ENCODE measurements around the gene HSD17B8. TPM values are rescaled to one million over a fixed set of nuclear protein-coding genes. Genes with fewer than 3 reads are reported as not detected.

Gene HSD17B8
- total RNA-seq, result 4.0 and 8.0 TPM in 2 replicates

DNA sequence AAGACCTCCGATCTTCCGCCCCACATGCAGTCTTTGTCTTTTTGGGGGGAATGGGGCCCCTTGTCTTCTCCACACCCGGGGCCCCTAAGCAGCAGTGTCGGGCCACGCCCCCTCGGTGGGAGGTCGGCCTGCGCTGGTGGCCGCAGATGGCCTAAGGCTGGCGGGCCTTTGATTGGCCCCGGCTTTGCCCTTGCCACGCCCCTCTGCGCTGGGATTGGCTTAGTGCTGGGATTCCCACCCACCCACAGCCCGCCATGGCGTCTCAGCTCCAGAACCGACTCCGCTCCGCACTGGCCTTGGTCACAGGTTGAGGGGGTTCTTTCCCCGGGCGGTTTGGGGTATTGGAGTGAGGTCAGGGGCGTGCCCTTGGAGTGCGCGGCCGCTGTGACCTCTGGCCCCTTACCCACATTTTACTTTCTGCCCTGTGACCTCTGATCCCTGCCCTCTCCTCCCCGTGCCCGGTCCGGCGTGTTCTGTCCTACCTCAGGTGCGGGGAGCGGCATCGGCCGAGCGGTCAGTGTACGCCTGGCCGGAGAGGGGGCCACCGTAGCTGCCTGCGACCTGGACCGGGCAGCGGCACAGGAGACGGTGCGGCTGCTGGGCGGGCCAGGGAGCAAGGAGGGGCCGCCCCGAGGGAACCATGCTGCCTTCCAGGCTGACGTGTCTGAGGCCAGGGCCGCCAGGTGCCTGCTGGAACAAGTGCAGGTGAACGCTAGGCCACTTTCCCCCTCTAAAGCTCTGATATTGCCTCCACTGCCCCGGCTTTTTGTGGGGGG is at the start of gene HSD17B8:
TSS of gene HSD17B8 (plus strand) at position 241 of the 776 bp plus-strand sequence. CDS start at position 255, 14 bp downstream.
- DNase-seq (ENCODE audit: extremely low read depth, low read depth, low spot score), result no peak

DNA sequence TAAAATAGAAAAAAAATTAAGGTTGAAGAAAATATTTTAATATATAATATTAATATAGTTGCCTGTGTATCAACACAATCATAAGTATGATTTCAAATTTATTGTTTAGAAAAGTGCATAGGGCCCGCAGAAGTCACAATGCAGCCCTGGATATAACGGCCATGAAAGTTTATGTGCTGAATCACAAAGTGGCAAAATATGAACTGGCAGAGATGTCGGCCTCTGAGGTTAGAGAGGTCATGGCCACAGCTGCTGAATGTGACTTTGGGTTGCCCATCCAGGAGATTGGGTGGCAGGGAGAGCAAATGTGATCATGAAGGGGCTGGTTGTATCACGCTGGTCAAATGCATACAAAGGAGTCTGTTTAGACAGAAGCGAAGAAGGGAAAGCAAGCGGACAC is 47.9 kb upstream of the HSD17B8 start:
- DNase-seq (ENCODE audit: extremely low read depth, low read depth, low spot score), result no peak

GRCh38 chr6:33156964-33157363 is 47.5 kb upstream of the HSD17B8 start:
- DNase-seq (ENCODE audit: extremely low read depth, low read depth, low spot score), result no peak

DNA sequence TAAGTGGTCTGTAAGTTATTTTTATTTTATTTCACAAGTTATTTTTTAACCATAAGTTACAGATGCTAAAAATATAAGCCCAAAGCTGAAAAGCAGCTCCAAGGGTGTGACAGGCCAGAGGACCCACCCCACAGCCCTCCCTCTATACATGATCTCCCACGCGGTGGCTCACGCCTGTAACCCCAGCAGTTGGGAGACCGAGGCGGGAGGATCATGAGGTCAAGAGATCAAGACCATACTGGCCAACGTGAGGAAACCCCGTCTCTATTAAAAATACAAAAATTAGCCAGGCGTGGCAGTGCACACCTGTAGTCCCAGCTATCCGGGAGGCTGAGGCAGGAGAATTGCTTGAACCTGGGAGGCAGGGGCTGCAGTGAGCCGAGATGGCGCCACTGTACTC is 44.4 kb upstream of the HSD17B8 start:
- DNase-seq (ENCODE audit: extremely low read depth, low read depth, low spot score), result no peak

DNA sequence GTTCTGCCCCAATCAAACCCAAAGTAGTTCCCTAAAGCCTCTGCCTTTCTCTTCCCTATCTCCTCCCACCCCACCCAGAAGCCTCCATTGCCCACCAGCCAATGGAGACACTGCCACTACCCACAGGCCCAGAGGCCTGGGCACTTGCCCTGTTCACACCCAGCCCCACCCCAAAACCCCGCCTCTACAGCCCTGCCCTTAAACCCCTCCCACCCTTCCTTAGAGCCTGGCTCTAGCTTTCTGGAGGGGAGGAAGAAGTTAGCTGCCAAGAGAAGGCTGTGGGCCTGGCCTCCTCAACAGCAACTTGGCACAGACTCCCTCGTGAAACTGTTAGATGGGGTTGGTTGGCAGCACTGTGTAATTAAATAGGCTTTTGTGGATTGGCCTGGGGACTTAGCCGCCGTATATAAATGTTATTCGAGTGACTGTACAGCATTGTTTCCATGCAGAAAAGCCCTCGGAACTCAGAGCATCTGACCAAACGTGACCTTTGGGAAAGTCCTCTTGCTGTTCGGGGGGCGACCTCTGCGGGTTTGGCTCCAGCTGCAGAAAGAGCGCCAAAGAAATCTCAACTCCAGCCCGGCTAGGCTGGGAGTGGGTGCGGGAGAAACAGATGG is 43.6 kb upstream of the HSD17B8 start:
- no peak for DNase-seq (ENCODE audit: extremely low read depth, low read depth, low spot score)

DNA sequence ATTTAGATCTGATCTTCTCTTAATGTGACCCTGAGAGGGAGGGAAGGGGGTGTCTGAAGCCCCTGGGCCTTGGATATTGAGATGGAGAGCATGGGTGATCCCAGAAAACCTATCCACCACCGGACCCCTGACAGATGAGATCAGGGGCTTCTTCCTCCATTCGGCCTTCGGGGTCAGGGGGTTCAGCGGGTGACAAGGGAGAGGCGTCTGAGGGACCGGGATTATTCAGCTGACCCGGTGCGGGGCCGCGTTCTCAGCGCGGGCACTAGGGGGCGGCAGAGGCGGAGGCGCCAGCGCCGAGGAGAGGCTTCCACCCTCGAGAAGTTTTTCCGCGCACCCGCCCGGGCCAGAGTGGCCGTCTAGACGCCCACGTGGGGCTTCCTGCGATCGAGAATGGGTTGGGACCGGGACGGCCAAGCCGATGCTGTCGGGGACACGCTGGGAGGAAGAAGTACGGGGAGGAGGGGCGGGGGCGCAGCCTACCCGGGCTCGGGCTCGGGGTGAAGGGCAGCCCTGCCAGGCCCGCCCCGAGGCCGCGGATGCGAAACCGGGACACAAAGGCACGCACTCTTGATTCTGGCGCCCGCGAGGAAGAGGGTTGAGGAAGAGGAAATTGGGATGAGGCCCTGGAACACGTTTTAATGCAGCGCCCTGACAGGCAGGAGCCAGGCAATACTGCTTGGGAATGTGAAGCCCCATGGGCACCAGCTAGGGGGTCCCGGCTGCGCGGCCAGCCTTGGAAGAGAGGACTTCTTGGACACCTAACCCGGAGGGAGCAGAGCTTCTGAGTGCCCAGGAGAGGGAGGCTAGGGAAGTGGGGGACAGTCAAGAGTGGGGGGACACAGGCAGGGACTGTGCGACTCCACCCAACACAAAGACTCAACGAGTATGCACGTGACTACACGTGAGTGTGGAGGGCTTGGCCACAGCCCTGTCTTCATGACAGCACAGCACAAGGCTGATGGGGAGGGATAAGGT is 42.8 kb upstream of the HSD17B8 start:
- no peak for DNase-seq (ENCODE audit: extremely low read depth, low read depth, low spot score)

DNA sequence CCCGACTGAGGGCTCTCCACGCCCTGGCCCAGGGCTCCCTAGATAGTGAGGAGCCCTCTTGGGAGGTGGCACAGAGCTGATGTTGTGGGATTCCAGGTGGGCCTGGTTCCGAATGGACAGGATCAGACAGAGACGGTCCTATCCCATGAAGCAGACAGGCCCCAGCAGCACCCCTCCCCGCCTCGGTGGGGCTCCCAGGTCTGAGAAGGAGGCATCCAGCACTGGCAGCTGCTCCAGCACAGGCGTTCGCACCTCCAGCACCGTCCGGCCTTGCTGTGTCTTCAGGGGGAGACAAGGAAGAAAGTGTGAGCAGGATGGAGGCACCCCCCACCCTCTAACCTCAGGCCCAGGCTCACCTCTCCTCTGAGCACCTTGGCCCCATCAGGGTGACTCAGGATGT is 40.9 kb upstream of the HSD17B8 start:
- no peak for DNase-seq (ENCODE audit: extremely low read depth, low read depth, low spot score)

- DNase-seq (ENCODE audit: extremely low read depth, low read depth, low spot score), result no peak
These were observed 40.3 kb upstream of the HSD17B8 start for GRCh38 chr6:33164176-33164575.

DNA sequence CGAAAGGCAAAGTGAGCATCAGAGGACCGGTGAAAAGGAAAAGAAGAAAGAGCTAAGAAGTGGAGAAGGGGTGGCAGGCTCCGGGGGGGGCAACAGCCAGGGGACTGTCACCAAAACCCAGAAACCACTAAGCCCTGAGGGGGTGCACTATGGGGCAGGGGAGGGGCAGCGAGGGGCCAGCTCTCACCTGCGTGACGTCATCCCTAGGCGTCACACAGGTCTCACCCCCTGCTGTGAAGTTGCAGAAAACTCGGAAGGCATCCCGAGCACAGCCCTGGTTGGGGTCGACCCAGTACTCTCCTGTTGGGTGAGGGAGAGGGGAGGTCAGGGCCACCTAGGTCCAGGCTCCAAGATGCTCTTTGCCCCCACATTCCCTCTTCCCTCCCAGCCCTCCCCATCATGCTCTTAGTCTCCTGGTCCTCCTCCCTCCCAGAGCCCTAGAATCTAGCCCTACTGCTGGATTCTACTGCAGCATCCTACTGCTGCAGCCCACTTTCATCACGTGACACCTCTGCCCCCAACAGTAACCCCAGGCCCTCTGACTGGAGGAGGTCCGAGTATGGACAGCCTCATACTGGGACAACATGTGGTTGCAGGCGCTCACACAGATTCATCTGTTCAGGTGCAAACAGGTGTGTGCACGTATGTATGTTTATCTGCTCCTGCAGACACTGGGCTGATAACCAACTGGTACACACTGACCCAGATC is 39.6 kb upstream of the HSD17B8 start:
- no peak for DNase-seq (ENCODE audit: extremely low read depth, low read depth, low spot score)

DNA sequence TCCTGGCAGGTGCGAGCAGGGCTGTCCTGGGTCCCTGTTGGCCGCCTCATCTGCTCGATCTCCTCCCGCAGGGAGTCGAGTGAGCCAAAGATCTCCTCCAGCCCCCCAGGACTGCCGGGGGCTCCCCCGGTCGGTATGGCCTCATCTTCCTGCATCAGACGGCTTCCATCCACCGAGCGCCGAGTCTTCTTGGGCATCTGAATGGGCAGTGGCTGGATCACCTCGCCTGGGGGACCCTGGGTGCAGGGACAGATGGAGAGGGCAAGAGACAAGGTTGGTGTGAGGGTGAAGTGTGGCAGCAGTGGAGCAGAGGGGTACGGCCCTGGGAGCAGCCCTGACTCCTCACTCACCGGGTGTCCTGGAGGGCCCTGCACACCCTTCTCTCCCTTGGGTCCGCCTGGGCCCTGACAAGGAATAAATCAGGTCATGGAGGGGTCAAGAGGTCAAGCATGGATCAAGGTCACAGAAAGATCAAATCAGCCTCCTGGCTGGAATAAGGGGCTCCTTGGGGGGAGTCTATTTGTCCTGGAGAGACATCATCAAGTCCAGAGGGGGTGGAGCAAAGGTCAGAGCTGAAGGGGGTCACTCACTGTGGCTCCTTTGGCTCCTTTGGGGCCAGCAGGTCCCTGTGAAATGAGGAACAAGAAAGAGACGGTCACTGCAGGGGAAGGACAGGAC is 38.7 kb upstream of the HSD17B8 start:
- DNase-seq (ENCODE audit: extremely low read depth, low read depth, low spot score), result no peak

- DNase-seq (ENCODE audit: extremely low read depth, low read depth, low spot score), result no peak
These were observed 38.1 kb upstream of the HSD17B8 start for GRCh38 chr6:33166363-33166762.

- DNase-seq (ENCODE audit: extremely low read depth, low read depth, low spot score), result no peak
These were observed 37.6 kb upstream of the HSD17B8 start for GRCh38 chr6:33166811-33167210.

- no peak for DNase-seq (ENCODE audit: extremely low read depth, low read depth, low spot score)
These were observed 36.8 kb upstream of the HSD17B8 start for GRCh38 chr6:33167374-33168283.

GRCh38 chr6:33168284-33168601 is 36.2 kb upstream of the HSD17B8 start:
- DNase-seq (ENCODE audit: extremely low read depth, low read depth, low spot score), result no peak

- no peak for DNase-seq (ENCODE audit: extremely low read depth, low read depth, low spot score)
These were observed 35.8 kb upstream of the HSD17B8 start for GRCh38 chr6:33168639-33169038.

- DNase-seq (ENCODE audit: extremely low read depth, low read depth, low spot score), result no peak
These were observed 34.9 kb upstream of the HSD17B8 start for GRCh38 chr6:33169291-33170175.

DNA sequence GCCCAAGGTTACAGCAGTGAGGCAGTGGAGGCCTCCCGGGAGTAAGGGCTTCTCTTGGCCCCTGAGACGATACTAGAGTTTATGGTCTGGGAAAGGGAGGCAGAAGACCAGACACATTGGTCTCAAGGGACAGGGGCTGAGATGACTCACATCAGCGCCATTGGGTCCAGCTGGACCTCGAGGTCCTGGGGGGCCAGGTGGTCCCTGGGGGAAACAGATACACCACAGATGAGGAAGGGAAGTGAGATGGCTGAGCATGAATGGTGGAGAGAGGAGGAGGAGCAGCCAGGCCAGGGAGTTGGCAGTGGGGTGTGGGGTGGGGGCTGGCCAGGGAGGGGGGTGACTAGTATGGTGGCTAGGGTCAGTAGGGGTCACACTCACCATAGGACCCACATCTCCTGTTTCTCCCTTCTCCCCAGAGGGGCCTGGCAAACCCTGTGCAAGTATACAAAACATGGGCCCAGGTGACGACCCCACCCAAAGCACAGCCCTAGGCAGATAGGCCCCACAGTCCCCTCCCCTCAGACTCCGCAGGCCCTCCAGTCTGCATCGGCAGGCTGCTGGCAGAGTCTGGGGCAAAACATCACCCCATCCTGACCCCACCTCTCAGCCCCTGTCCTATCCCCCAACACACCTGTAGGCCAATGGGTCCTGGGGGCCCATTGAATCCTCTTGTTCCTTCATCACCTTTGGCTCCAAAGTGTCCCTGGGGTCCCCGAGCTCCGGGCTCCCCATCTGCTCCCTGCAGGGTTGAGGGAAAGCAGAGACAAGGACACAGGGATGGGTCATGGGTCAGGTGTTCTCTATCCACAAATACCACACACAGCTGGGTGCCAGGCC is 34.1 kb upstream of the HSD17B8 start:
- no peak for DNase-seq (ENCODE audit: extremely low read depth, low read depth, low spot score)
